ENCODE data around the gene BMF. TPM values are rescaled to one million over a fixed set of nuclear protein-coding genes. Genes with fewer than 3 reads are reported as not detected.

The BMF gene
- total RNA-seq, 1 donor from 2014 or later: 46.6 TPM

- Mint-ChIP-seq H3K4me3 (ENCODE audit: unreplicated experiment) (peak overlapping the region; percentile 4), H3K4me1 (ENCODE audit: unreplicated experiment) (peaks cover 46% of the 10 kb centered on the region), H3K9me3 (ENCODE audit: unreplicated experiment) (no peaks in the 10 kb centered on the region), H3K27me3 (ENCODE audit: unreplicated experiment) (no peaks in the 10 kb centered on the region), H3K36me3 (ENCODE audit: unreplicated experiment) (no peaks in the 10 kb centered on the region), H3K27ac (ENCODE audit: unreplicated experiment) (no peak overlapping the region)
- TF ChIP-seq CTCF (IDR thresholded peaks at IDR 0.05): no peak
- DNase-seq (ENCODE audit: extremely low spot score, unreplicated experiment): peak; percentile 21
Measured at GRCh38 chr15:40046721-40047414, 61.8 kb downstream of the BMF start.

GRCh38 chr15:40045572-40046217, 63.0 kb downstream of the BMF start:
- no peak overlapping the region for H3K4me3 Mint-ChIP-seq (ENCODE audit: unreplicated experiment)
- no peaks in the 10 kb centered on the region for H3K27me3 Mint-ChIP-seq (ENCODE audit: unreplicated experiment)
- H3K4me1 Mint-ChIP-seq (ENCODE audit: unreplicated experiment): peaks cover 43% of the 10 kb centered on the region
- H3K36me3 Mint-ChIP-seq (ENCODE audit: unreplicated experiment): no peaks in the 10 kb centered on the region
- H3K27ac Mint-ChIP-seq (ENCODE audit: unreplicated experiment): no peak overlapping the region
- TF ChIP-seq CTCF (IDR thresholded peaks at IDR 0.05): no peak
- H3K9me3 Mint-ChIP-seq (ENCODE audit: unreplicated experiment): no peaks in the 10 kb centered on the region
- peak; percentile 27 for DNase-seq (ENCODE audit: extremely low spot score, unreplicated experiment)

GRCh38 chr15:40044717-40045571, 63.7 kb downstream of the BMF start:
- DNase-seq (ENCODE audit: extremely low spot score, unreplicated experiment): peak; percentile 93
- H3K9me3 Mint-ChIP-seq (ENCODE audit: unreplicated experiment): no peaks in the 10 kb centered on the region
- peak; percentile 97 for TF ChIP-seq CTCF (IDR thresholded peaks at IDR 0.05)
- peaks cover 49% of the 10 kb centered on the region for H3K4me1 Mint-ChIP-seq (ENCODE audit: unreplicated experiment)
- no peaks in the 10 kb centered on the region for H3K36me3 Mint-ChIP-seq (ENCODE audit: unreplicated experiment)
- H3K27ac Mint-ChIP-seq (ENCODE audit: unreplicated experiment): peak overlapping the region; percentile 24
- peak overlapping the region; percentile 63 for H3K4me3 Mint-ChIP-seq (ENCODE audit: unreplicated experiment)
- no peaks in the 10 kb centered on the region for H3K27me3 Mint-ChIP-seq (ENCODE audit: unreplicated experiment)

- DNase-seq (ENCODE audit: extremely low spot score, unreplicated experiment): peak; percentile 60
- Mint-ChIP-seq H3K4me3 (ENCODE audit: unreplicated experiment) (no peak overlapping the region), H3K27ac (ENCODE audit: unreplicated experiment) (no peak overlapping the region), H3K4me1 (ENCODE audit: unreplicated experiment) (peaks cover 48% of the 10 kb centered on the region), H3K36me3 (ENCODE audit: unreplicated experiment) (no peaks in the 10 kb centered on the region), H3K27me3 (ENCODE audit: unreplicated experiment) (no peaks in the 10 kb centered on the region), H3K9me3 (ENCODE audit: unreplicated experiment) (no peaks in the 10 kb centered on the region)
- no peak for TF ChIP-seq CTCF (IDR thresholded peaks at IDR 0.05)
Measured at GRCh38 chr15:40043927-40044716, 64.6 kb downstream of the BMF start.

All from osteocyte (in vitro differentiated cells).